Sigmoid colon (tissue), 4 donors: ENCODE data around the gene TFCP2L1.

Experiments used
- CTCF ChIP-seq, 4 experiments: fragments of 450-650 bp in 3 of 4; fragments of 200-600 bp in 1 of 4; IDR thresholded peaks; one replicate each; pipeline ENCODE4 v1.5.1; 2016 to 2019; ENCODE audit warnings: antibody characterized with exemption in 4 of 4, mild to moderate bottlenecking in 3 of 4, moderate library complexity in 2 of 4
- EP300 ChIP-seq, 4 donors: sonication (generic); formaldehyde crosslinking; IDR thresholded peaks; one replicate each; pipeline ENCODE4 v1.6.1; 2017; ENCODE audit warnings: antibody characterized with exemption in 4 of 4
- POLR2A ChIP-seq, 2 donors: fragments of 450-650 bp; IDR thresholded peaks; one replicate each; pipeline ENCODE4 v1.6.1; 2016; ENCODE audit warnings: antibody characterized with exemption in 2 of 2, mild to moderate bottlenecking in 2 of 2, moderate library complexity in 2 of 2
- POLR2AphosphoS5 ChIP-seq, 4 donors: sonication (generic); formaldehyde crosslinking; IDR thresholded peaks; one replicate each; pipeline ENCODE4 v1.6.1; 2017; ENCODE audit warnings: antibody characterized with exemption in 4 of 4

- TF ChIP-seq POLR2AphosphoS5 (IDR thresholded peaks at IDR 0.05) (no peak), CTCF (IDR thresholded peaks at IDR 0.05) (no peak), EP300 (IDR thresholded peaks at IDR 0.05) (no peak), POLR2A (IDR thresholded peaks at IDR 0.05) (no peak)
Measured at GRCh38 chr2:121186261-121186660, 98.7 kb downstream of the TFCP2L1 start.
